ENCODE data around the gene PRKCE. TPM values are rescaled to one million over a fixed set of nuclear protein-coding genes. Genes with fewer than 3 reads are reported as not detected.

The PRKCE gene
- total RNA-seq, 6 experiments from 2014 or later = 5.2 to 18.8 (median 11.0) TPM

DNA sequence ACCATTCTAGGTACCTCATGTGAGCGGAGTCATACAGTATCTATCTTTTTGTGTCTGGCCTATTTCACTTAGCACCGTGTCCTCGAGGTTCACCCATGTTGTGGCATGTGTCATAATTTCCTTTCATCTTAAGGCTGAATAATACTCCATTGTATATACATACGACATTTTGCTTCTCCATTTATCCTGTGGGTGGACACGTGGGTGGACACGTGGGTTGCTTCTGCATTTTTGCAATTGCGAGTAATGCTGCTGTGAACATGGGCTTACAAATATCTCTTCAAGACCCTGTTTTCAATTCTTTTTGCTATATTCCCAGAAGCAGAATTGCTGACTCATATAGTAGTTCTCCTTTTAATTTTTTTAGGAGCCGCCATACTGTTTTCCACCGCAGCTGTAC lies 402.1 kb downstream of the PRKCE start:
- H3K27me3 ChIP-seq = no peaks in the 10 kb centered on the region
- DNase-seq (no peak), ATAC-seq (peak in 1 of 4 donors; percentile 35)
- H3K9me3 ChIP-seq = no peaks in the 10 kb centered on the region
- no peak overlapping the region for H3K4me3 ChIP-seq
- H3K36me3 ChIP-seq = no peaks in the 10 kb centered on the region
- H3K27ac ChIP-seq = no peak overlapping the region
- WGBS (ENCODE audit: insufficient coverage, low coverage, low lambda C conversion rate, missing lambda C conversion rate) = 77% methylated on average over 9 of the region's 9 CpGs
- no peak for TF ChIP-seq POLR2A (IDR thresholded peaks at IDR 0.05)
- TF ChIP-seq, protein P1, sequence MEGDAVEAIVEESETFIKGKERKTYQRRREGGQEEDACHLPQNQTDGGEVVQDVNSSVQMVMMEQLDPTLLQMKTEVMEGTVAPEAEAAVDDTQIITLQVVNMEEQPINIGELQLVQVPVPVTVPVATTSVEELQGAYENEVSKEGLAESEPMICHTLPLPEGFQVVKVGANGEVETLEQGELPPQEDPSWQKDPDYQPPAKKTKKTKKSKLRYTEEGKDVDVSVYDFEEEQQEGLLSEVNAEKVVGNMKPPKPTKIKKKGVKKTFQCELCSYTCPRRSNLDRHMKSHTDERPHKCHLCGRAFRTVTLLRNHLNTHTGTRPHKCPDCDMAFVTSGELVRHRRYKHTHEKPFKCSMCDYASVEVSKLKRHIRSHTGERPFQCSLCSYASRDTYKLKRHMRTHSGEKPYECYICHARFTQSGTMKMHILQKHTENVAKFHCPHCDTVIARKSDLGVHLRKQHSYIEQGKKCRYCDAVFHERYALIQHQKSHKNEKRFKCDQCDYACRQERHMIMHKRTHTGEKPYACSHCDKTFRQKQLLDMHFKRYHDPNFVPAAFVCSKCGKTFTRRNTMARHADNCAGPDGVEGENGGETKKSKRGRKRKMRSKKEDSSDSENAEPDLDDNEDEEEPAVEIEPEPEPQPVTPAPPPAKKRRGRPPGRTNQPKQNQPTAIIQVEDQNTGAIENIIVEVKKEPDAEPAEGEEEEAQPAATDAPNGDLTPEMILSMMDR (IDR thresholded peaks at IDR 0.05) = no peak
- intact Hi-C loops (cut with DNase I) = no loop called here
- H3K4me1 ChIP-seq = peaks cover 0 to 8% (median 3%) of the 10 kb centered on the region in 4 donors

DNA sequence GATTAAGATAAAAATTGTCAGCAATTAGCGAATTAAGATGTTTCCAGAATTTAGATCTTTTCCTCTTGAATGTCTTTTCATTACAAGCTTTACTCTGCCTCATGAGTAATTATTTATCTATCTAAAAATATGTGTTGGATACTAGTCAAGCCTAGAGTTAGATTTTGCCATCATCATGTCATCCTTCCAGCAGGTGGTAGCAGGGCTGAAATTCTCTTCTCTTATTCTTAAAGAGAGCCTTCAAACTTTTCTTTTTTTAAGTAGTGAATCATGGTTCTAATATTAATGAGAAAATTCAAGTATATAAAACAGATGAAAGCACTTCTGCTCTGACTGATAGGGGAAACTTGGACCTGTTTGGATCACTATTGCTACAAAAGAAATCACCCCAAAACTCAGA lies 405.1 kb downstream of the PRKCE start:
- Histone ChIP-seq H3K27ac (no peak overlapping the region), H3K4me3 (no peak overlapping the region), H3K4me1 (peaks cover 0 to 8% (median 3%) of the 10 kb centered on the region in 4 donors), H3K27me3 (no peaks in the 10 kb centered on the region), H3K9me3 (no peaks in the 10 kb centered on the region), H3K36me3 (no peaks in the 10 kb centered on the region)
- TF ChIP-seq, protein P1 (IDR thresholded peaks at IDR 0.05) = no peak
- no peak for TF ChIP-seq POLR2A (IDR thresholded peaks at IDR 0.05)
- DNase-seq (no peak), ATAC-seq (no peak)
- intact Hi-C loops (cut with DNase I) = no loop called here
- WGBS (ENCODE audit: insufficient coverage, low coverage, low lambda C conversion rate, missing lambda C conversion rate) = 100% methylated on average over 1 of the region's 1 CpG

DNA sequence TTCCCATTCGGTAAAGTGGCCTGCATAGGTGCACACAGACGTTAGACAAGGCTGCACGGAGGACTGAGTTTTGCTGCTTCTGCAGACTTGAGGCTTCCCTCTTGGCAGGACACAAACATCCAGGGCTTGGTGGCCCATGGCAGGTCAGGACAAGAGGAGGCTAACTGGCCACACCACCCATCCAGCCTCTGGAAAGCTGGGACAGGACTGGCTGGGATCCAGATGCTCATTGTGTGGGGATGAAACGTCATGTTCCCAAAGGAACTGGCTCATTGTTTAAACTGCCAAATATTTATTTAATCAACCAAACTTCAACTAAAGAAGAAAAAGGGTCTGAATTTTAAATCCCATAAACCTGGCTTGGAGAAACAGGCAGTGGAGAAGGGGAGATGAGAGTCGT lies 406.7 kb downstream of the PRKCE start:
- 80% methylated on average over 4 of the region's 5 CpGs for WGBS (ENCODE audit: insufficient coverage, low coverage, low lambda C conversion rate, missing lambda C conversion rate)
- TF ChIP-seq POLR2A (IDR thresholded peaks at IDR 0.05) = no peak
- TF ChIP-seq, protein P1 (IDR thresholded peaks at IDR 0.05) = no peak
- H3K27me3 ChIP-seq = no peaks in the 10 kb centered on the region
- peak; percentile 19 to 76 (median 54) for ATAC-seq
- H3K4me1 ChIP-seq = peaks cover 0 to 8% (median 3%) of the 10 kb centered on the region in 4 donors
- H3K27ac ChIP-seq = no peak overlapping the region
- intact Hi-C loops (cut with DNase I) = no loop called here
- no peaks in the 10 kb centered on the region for H3K36me3 ChIP-seq
- no peaks in the 10 kb centered on the region for H3K9me3 ChIP-seq
- no peak overlapping the region for H3K4me3 ChIP-seq
- DNase-seq = peak in 2 of 3 donors; percentile 25 to 61

DNA sequence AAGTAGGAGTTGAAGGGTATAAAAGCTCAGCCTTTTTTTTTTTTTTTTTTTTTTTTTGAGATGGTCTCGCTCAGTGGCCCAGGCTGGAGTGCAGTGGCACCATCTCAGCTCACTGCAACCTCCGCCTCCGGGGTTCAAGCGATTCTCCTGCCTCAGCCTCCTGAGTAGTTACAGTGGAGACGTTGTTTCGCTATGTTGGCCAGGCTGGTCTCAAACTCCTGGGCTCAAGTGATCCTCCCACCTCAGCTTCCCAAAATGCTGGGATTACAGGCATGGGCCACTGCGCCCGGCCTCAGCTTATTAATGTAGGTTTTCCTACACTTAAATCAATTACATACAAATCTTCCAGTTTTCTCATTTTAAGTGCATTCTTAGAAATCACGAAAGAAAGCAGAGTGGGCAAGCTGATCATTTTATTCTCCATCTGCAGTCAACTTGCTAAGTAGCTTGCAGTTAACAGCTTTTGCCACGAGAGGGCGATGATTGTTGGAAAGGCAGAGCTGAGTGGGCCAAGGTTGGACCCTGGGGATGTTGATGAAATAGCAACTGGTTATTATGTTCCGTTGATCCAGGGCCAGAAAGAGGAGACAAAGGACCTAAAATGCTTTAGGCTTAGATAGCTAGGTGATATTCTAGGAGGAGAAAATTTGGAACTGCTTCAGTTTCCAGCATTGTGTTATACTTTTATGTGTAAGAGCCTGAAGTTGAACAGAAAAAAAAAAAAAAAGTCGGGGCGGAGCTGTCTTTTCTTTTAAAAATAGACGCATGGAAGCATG lies 411.4 kb downstream of the PRKCE start:
- peak; percentile 78 to 91 (median 88) for ATAC-seq

More for the DNA sequence above, 411.4 kb downstream of the PRKCE start:
- 40% methylated on average over 11 of the region's 15 CpGs for WGBS (ENCODE audit: insufficient coverage, low coverage, low lambda C conversion rate, missing lambda C conversion rate)
- Histone ChIP-seq H3K9me3 (no peaks in the 10 kb centered on the region), H3K4me3 (no peak overlapping the region), H3K27ac (no peak overlapping the region), H3K4me1 (peaks cover 0 to 5% (median 2%) of the 10 kb centered on the region in 4 donors), H3K36me3 (no peaks in the 10 kb centered on the region), H3K27me3 (no peaks in the 10 kb centered on the region)
- intact Hi-C loops (cut with DNase I) = no loop called here
- no peak for TF ChIP-seq POLR2A (IDR thresholded peaks at IDR 0.05)
- TF ChIP-seq, protein P1 (IDR thresholded peaks at IDR 0.05) = peak; percentile 80 to 88 (median 84)
- peak in 2 of 3 donors; percentile 59 to 74 for DNase-seq
